C1 segment of cervical spinal cord (tissue), 14 donors: ENCODE measurements around the gene ZDHHC14.

ENCODE experiments used
- DNase-seq, 14 donors: peaks; one replicate each; lab custom pipeline; 2025; lab: John Stamatoyannopoulos, UW

Gene ZDHHC14

GRCh38 chr6:157596461-157596860, 215.5 kb downstream of the ZDHHC14 start:
- DNase-seq: no peak

- DNase-seq: no peak
Measured at GRCh38 chr6:157596886-157597285, 215.9 kb downstream of the ZDHHC14 start.

GRCh38 chr6:157597461-157598312, 216.7 kb downstream of the ZDHHC14 start:
- peak in 8 of 14 donors; percentile 18 to 49 (median 34) for DNase-seq

- no peak for DNase-seq
Measured at GRCh38 chr6:157599191-157599590, 218.2 kb downstream of the ZDHHC14 start.

GRCh38 chr6:157600807-157601206, 219.8 kb downstream of the ZDHHC14 start:
- no peak for DNase-seq

- no peak for DNase-seq
Measured at GRCh38 chr6:157602521-157603295, 221.7 kb downstream of the ZDHHC14 start.

GRCh38 chr6:157603314-157603940, 222.4 kb downstream of the ZDHHC14 start:
- no peak for DNase-seq

GRCh38 chr6:157603971-157604370, 223.0 kb downstream of the ZDHHC14 start:
- no peak for DNase-seq

GRCh38 chr6:157604816-157605215, 223.8 kb downstream of the ZDHHC14 start:
- DNase-seq: no peak

GRCh38 chr6:157605484-157605883, 224.5 kb downstream of the ZDHHC14 start:
- no peak for DNase-seq

- DNase-seq: no peak
Measured at GRCh38 chr6:157606516-157606915, 225.5 kb downstream of the ZDHHC14 start.

- DNase-seq: no peak
Measured at GRCh38 chr6:157607317-157608109, 226.5 kb downstream of the ZDHHC14 start.

- DNase-seq: peak in 1 of 14 donors; percentile 40
Measured at GRCh38 chr6:157608221-157609075, 227.5 kb downstream of the ZDHHC14 start.

GRCh38 chr6:157609117-157609516, 228.1 kb downstream of the ZDHHC14 start:
- DNase-seq: no peak

- no peak for DNase-seq
Measured at GRCh38 chr6:157609556-157609955, 228.6 kb downstream of the ZDHHC14 start.

- peak in 2 of 14 donors; percentile 21 to 44 for DNase-seq
Measured at GRCh38 chr6:157610451-157610999, 229.5 kb downstream of the ZDHHC14 start.

- peak in 1 of 14 donors; percentile 56 for DNase-seq
Measured at GRCh38 chr6:157611406-157611805, 230.4 kb downstream of the ZDHHC14 start.

GRCh38 chr6:157613011-157613522, 232.1 kb downstream of the ZDHHC14 start:
- DNase-seq: no peak

GRCh38 chr6:157614026-157614568, 233.1 kb downstream of the ZDHHC14 start:
- DNase-seq: no peak

- DNase-seq: peak in 2 of 14 donors; percentile 17 to 38
Measured at GRCh38 chr6:157615420-157615769, 234.4 kb downstream of the ZDHHC14 start.
